NCI-H2107 treated with DMSO at 0.1 percent for 48 hours (cell line): Measurements from ENCODE around the gene GIMD1.
"Not testable (repeated sequence)": the region's sequence is repeated elsewhere in the genome, so short reads cannot be mapped to it uniquely, and the experiment has no call there.

Experiments
- DNase-seq: peaks from one replicate; lab custom pipeline; 2025; ENCODE audit not compliant: unreplicated experiment; lab: John Stamatoyannopoulos, UW

Gene GIMD1

GRCh38 chr4:106353786-106354185 is 14.8 kb downstream of the GIMD1 start:
- no peak for DNase-seq

- DNase-seq: no peak
Observed at GRCh38 chr4:106351016-106351415, 17.6 kb downstream of the GIMD1 start.

GRCh38 chr4:106347167-106347566 is 21.4 kb downstream of the GIMD1 start:
- DNase-seq: no peak

- no peak for DNase-seq
Observed at GRCh38 chr4:106344647-106344970, 24.0 kb downstream of the GIMD1 start.

- DNase-seq: no peak
Observed at GRCh38 chr4:106343865-106344646, 24.5 kb downstream of the GIMD1 start.

- no peak for DNase-seq
Observed at GRCh38 chr4:106340774-106341173, 27.8 kb downstream of the GIMD1 start.

GRCh38 chr4:106339431-106339830 is 29.1 kb downstream of the GIMD1 start:
- no peak for DNase-seq

- DNase-seq: no peak
Observed at GRCh38 chr4:106338671-106339070, 29.9 kb downstream of the GIMD1 start.

- DNase-seq: no peak
Observed at GRCh38 chr4:106337916-106338315, 30.7 kb downstream of the GIMD1 start.

GRCh38 chr4:106336618-106337017 is 32.0 kb downstream of the GIMD1 start:
- no peak for DNase-seq

GRCh38 chr4:106334741-106335470 is 33.7 kb downstream of the GIMD1 start:
- no peak for DNase-seq

GRCh38 chr4:106333186-106333585 is 35.4 kb downstream of the GIMD1 start:
- DNase-seq: no peak

- DNase-seq: no peak
Observed at GRCh38 chr4:106329041-106329618, 39.4 kb downstream of the GIMD1 start.

GRCh38 chr4:106325800-106326199 is 42.8 kb downstream of the GIMD1 start:
- DNase-seq: no peak

- DNase-seq: no peak
Observed at GRCh38 chr4:106323119-106323518, 45.5 kb downstream of the GIMD1 start.

- DNase-seq: not testable (repeated sequence)
Observed at GRCh38 chr4:106321814-106322213, 46.8 kb downstream of the GIMD1 start.

GRCh38 chr4:106321168-106321567 is 47.4 kb downstream of the GIMD1 start:
- not testable (repeated sequence) for DNase-seq

- no peak for DNase-seq
Observed at GRCh38 chr4:106320235-106320634, 48.3 kb downstream of the GIMD1 start.

- no peak for DNase-seq
Observed at GRCh38 chr4:106318511-106318910, 50.1 kb downstream of the GIMD1 start.

GRCh38 chr4:106317815-106318214 is 50.8 kb downstream of the GIMD1 start:
- no peak for DNase-seq

GRCh38 chr4:106316773-106317409 is 51.7 kb downstream of the GIMD1 start:
- no peak for DNase-seq
